Measurements from ENCODE around the gene THBS3.
"Not testable (repeated sequence)": the region's sequence is repeated elsewhere in the genome, so short reads cannot be mapped to it uniquely, and the experiment has no call there.

The THBS3 gene

DNA sequence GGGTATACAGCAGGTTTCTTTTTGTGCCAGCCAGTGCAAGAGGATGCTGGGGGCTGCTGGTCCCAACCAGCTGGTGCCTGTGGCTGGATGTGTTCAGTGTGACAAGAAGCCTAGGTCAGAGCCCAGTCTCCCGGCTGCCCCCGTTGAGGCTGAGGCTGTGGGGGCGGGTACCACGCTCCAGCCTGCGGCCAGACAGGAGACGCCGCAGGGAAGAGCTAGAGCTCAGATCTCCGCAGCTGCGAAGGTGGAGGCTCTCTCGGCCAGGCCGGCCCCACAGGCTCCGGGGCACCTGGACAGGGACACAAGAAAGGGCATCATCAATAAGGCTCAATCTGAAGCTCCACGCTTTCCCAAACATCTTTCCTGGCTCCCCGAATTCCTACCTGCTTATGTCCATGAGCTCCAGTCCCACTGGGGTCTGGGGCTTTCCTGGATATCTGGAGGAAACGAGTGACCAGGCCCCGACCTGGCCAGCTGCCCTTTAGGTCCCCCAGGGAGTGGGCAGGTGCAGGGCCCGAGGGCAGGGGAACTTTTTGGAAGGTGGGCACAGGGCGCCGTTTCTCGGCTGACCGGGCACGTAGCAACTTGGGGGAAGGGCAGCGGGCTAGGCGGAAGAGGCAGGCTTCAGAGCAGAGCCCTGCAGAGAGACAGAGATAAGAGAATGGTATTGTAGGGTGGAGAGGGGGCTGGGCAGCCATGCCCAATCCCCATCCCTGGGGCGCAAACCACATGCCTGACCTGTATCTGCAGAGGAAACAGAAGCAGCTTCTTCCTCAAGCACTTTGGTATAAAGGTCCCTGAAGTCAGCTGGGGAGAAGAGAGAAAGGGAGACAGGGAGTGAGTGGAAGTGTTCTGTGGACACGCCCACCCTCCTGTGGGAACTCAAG, 40.2 kb upstream of the THBS3 start:
- Histone ChIP-seq H3K9ac (ENCODE audit: low read depth, low read length) (no peak overlapping the region), H3K9me3 (replicated peaks; ENCODE audit: low read length) (no peaks in the 10 kb centered on the region), H3K36me3 (ENCODE audit: insufficient read depth, low read length) (peaks cover 22% of the 10 kb centered on the region), H3K4me1 (ENCODE audit: control insufficient read depth, insufficient read depth, low read length) (peaks cover 23% of the 10 kb centered on the region), H3K4me2 (ENCODE audit: low read length) (no peak overlapping the region), H3K27me3 (ENCODE audit: control insufficient read depth, insufficient read depth, low read length) (no peaks in the 10 kb centered on the region), H3K4me3 (ENCODE audit: low read length) (no peak overlapping the region)

DNA sequence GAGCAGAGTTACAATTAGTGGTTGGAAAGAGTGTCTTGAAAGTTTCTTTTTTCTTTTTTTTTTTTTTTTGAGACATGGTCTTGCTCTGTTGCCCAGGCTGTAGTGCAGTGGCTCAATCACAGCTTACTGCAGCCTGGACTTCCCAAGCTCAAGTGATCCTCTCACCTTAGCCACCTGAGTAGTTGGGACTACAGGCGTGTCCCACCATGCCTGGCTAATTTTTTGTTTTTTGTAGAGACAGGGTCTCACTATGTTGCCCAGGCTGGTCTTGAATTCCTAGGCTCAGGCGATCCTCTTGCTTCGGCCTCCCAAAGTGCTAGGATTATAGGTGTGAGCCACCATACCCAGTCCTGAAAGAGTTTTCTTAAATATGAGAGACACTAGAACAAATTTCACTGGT, 39.1 kb upstream of the THBS3 start:
- not testable (repeated sequence) for H3K9ac ChIP-seq (ENCODE audit: low read depth, low read length); H3K9me3 ChIP-seq (replicated peaks; ENCODE audit: low read length); H3K4me2 ChIP-seq (ENCODE audit: low read length); H3K4me3 ChIP-seq (ENCODE audit: low read length); H3K27me3 ChIP-seq (ENCODE audit: control insufficient read depth, insufficient read depth, low read length)
- peaks cover 26% of the 10 kb centered on the region for H3K4me1 ChIP-seq (ENCODE audit: control insufficient read depth, insufficient read depth, low read length)
- H3K36me3 ChIP-seq (ENCODE audit: insufficient read depth, low read length), result peaks cover 22% of the 10 kb centered on the region

DNA sequence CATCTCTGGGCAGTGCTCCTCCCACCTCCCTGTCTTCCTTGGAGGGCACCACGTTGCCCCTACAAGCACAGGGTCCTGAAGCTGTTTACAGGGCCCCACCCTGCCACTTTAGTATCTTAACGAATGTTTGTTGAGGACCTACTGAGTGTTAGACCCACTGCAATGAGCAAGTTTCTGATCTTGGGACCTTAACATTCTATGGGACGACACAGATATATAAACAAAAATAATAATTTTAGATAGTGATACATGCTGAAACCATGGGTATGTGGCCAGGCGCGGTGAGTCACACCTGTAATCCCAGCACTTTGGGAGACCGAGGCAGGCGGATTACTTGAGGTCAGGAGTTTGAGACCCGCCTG, 37.4 kb upstream of the THBS3 start:
- H3K9ac ChIP-seq (ENCODE audit: low read depth, low read length), result peak overlapping the region; percentile 72
- peak overlapping the region; percentile 76 for H3K4me3 ChIP-seq (ENCODE audit: low read length)
- peaks cover 23% of the 10 kb centered on the region for H3K4me1 ChIP-seq (ENCODE audit: control insufficient read depth, insufficient read depth, low read length)
- H3K4me2 ChIP-seq (ENCODE audit: low read length), result peak overlapping the region; percentile 98
- no peaks in the 10 kb centered on the region for H3K27me3 ChIP-seq (ENCODE audit: control insufficient read depth, insufficient read depth, low read length)
- H3K9me3 ChIP-seq (replicated peaks; ENCODE audit: low read length), result no peaks in the 10 kb centered on the region
- peaks cover 19% of the 10 kb centered on the region for H3K36me3 ChIP-seq (ENCODE audit: insufficient read depth, low read length)

DNA sequence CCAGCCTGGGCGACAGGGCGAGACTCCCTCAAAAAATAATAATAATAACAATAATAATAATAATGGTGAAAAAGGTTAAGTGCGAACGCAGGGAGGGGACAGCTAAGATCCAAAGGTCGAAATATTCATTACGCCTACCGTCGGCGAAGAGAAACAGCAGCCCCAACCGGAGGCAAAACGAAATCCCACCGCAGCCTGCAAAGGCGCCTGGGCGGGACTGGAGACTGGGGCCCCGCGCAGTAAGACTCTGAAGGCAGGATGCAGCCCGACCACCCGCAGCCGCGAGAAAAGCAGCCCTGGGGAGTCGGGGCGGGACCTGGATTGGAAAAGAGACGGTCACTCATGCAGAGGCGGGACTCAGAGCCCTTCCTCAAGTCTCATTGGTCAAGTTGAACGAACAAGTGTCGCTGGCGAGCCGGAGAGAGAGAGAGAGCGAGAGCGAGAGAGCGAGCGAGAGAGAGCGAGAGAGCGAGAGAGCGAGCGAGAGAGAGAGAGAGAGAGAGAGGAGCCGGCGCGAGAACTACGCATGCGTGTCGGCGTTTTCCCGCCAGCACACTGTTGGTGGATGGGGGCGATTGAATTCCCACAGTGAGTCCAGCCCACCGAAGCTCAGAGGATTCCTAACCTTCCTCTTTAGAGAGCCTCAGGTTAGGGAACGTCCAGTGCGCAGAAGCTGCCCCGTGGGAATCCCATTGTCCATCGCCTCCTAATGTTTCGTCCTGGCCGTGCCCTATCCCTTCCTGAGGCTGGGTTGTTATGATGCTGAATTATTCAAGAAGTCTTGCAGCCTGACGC, 36.9 kb upstream of the THBS3 start:
- no peaks in the 10 kb centered on the region for H3K27me3 ChIP-seq (ENCODE audit: control insufficient read depth, insufficient read depth, low read length)
- no peaks in the 10 kb centered on the region for H3K9me3 ChIP-seq (replicated peaks; ENCODE audit: low read length)
- H3K4me1 ChIP-seq (ENCODE audit: control insufficient read depth, insufficient read depth, low read length), result peaks cover 23% of the 10 kb centered on the region
- peak overlapping the region; percentile 76 for H3K4me3 ChIP-seq (ENCODE audit: low read length)
- peaks cover 19% of the 10 kb centered on the region for H3K36me3 ChIP-seq (ENCODE audit: insufficient read depth, low read length)
- peak overlapping the region; percentile 98 for H3K4me2 ChIP-seq (ENCODE audit: low read length)
- peak overlapping the region; percentile 81 for H3K9ac ChIP-seq (ENCODE audit: low read depth, low read length)

DNA sequence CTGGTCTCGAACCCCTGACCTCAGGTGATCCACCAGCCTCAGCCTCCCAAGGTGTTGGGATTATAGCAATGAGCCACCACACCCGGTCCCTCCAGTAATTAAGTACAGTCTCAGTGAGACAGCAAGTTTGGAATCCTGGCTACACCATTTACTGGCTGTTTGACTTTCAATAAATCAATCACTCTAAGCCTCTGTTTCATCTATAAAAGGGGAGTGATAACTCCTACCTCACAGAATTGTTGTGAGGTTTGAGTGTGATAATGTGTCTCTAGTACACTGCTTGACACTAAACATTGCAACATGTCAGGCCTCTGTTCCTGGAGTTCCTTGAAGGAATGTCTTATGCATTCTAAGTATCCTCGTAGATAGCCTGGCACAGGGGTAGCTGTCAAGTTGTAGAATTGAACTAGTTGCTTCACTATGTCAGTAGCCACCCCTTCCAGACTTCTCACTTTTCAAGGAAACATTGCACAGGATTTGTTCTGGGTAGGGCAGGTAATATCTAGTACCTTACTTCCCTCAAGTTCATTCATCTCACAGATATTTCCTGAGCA, 35.2 kb upstream of the THBS3 start:
- Histone ChIP-seq H3K9ac (ENCODE audit: low read depth, low read length) (peak overlapping the region; percentile 81), H3K4me1 (ENCODE audit: control insufficient read depth, insufficient read depth, low read length) (peaks cover 23% of the 10 kb centered on the region), H3K9me3 (replicated peaks; ENCODE audit: low read length) (no peaks in the 10 kb centered on the region), H3K27me3 (ENCODE audit: control insufficient read depth, insufficient read depth, low read length) (no peaks in the 10 kb centered on the region), H3K4me3 (ENCODE audit: low read length) (peak overlapping the region; percentile 76), H3K4me2 (ENCODE audit: low read length) (peak overlapping the region; percentile 98), H3K36me3 (ENCODE audit: insufficient read depth, low read length) (peaks cover 15% of the 10 kb centered on the region)

DNA sequence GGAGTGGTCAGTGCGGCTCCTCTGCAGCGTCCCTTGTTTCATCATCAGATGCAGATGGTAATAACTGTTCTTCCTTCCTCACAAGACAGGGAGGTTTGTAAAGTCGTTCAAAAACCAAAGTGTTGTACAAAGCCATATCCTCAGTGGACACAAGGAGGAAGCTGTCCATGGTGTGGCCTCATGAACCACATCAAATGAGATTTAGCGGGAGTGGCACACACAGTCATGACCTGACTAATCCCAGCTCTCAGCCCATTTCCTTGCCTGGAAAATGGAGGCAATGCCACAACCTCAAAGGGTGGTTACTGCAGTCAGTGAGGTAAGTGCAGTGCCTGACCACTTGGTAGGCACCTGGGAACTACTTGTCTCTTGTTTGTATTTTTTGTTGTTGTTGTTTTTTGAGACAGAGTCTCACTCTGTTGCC, 34.2 kb upstream of the THBS3 start:
- peaks cover 26% of the 10 kb centered on the region for H3K4me1 ChIP-seq (ENCODE audit: control insufficient read depth, insufficient read depth, low read length)
- no peaks in the 10 kb centered on the region for H3K9me3 ChIP-seq (replicated peaks; ENCODE audit: low read length)
- peaks cover 11% of the 10 kb centered on the region for H3K36me3 ChIP-seq (ENCODE audit: insufficient read depth, low read length)
- no peaks in the 10 kb centered on the region for H3K27me3 ChIP-seq (ENCODE audit: control insufficient read depth, insufficient read depth, low read length)
- H3K4me3 ChIP-seq (ENCODE audit: low read length), result no peak overlapping the region
- no peak overlapping the region for H3K9ac ChIP-seq (ENCODE audit: low read depth, low read length)
- H3K4me2 ChIP-seq (ENCODE audit: low read length), result no peak overlapping the region

DNA sequence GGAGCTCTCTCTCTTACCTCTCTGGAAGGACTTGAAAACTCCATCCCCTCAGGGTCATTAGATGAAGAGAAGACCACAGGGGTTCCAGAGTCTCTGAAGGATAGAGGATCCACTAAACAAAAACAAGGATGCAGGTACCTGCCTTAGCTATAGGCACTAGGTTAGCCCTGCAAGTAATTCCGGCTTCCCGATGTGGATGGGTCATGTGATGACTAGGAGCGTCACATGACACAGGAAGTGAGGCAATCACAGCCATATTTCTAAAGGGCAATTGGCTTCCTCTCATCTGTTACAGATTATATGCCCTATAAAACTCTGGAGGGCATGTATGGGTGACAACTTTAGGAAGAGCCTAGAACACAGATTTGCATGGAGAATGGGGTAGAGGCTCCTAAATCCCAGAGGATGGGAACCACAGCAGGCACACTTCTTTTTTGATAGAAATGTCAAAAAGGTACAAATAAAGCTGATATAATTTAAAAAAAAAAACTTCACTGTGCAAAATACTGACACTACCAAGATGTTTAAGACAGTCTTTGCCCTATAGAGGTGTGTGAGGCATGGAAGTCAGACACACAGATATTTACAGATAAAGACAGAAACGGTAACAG, 33.5 kb upstream of the THBS3 start:
- peak overlapping the region; percentile 70 for H3K4me3 ChIP-seq (ENCODE audit: low read length)
- H3K36me3 ChIP-seq (ENCODE audit: insufficient read depth, low read length), result peaks cover 15% of the 10 kb centered on the region
- H3K4me2 ChIP-seq (ENCODE audit: low read length), result peak overlapping the region; percentile 76
- H3K9me3 ChIP-seq (replicated peaks; ENCODE audit: low read length), result no peaks in the 10 kb centered on the region
- peaks cover 32% of the 10 kb centered on the region for H3K4me1 ChIP-seq (ENCODE audit: control insufficient read depth, insufficient read depth, low read length)
- H3K27me3 ChIP-seq (ENCODE audit: control insufficient read depth, insufficient read depth, low read length), result no peaks in the 10 kb centered on the region
- H3K9ac ChIP-seq (ENCODE audit: low read depth, low read length), result peak overlapping the region; percentile 61

DNA sequence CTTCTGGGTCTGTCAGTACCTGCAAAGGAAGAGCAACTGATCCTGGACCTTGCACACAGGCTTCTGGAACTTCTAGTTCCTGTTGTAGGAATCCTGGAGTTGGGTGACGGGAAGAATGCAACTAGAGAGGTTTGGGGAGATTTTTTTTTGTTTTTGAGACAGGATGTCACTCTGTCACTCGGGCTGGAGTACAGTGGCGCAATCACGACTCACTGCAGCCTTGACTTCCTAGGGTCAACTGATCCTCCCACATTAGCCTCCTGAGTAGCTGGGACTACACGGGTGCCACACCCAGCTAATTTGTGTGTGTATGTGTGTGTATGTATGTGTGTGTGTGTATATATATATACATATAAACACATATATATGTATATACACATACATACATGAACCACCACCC, 28.8 kb upstream of the THBS3 start:
- H3K27me3 ChIP-seq (ENCODE audit: control insufficient read depth, insufficient read depth, low read length), result no peaks in the 10 kb centered on the region
- H3K4me3 ChIP-seq (ENCODE audit: low read length), result no peak overlapping the region
- H3K4me2 ChIP-seq (ENCODE audit: low read length), result no peak overlapping the region
- peaks cover 12% of the 10 kb centered on the region for H3K4me1 ChIP-seq (ENCODE audit: control insufficient read depth, insufficient read depth, low read length)
- H3K9me3 ChIP-seq (replicated peaks; ENCODE audit: low read length), result no peaks in the 10 kb centered on the region
- peaks cover 19% of the 10 kb centered on the region for H3K36me3 ChIP-seq (ENCODE audit: insufficient read depth, low read length)
- no peak overlapping the region for H3K9ac ChIP-seq (ENCODE audit: low read depth, low read length)

DNA sequence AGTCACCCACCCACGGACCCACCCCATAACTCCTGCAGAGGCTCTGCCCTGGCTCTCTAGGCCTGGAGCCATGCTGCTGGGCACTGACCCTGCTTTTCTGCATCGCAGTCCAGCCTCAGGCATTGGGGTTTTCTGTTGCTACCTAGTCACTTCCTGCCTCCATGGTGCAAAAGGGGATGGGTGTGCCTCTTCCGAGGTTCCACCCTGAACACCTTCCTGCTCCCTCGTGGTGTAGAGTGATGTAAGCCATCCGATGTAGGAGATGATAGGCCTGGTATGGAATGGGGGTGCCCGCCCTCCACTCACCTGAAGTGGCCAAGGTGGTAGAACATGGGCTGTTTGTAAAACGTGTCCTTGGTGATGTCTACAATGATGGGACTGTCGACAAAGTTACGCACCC, 27.7 kb upstream of the THBS3 start:
- not testable (repeated sequence) for H3K9ac ChIP-seq (ENCODE audit: low read depth, low read length); H3K9me3 ChIP-seq (replicated peaks; ENCODE audit: low read length); H3K4me1 ChIP-seq (ENCODE audit: control insufficient read depth, insufficient read depth, low read length); H3K4me2 ChIP-seq (ENCODE audit: low read length); H3K4me3 ChIP-seq (ENCODE audit: low read length); H3K27me3 ChIP-seq (ENCODE audit: control insufficient read depth, insufficient read depth, low read length)
- H3K36me3 ChIP-seq (ENCODE audit: insufficient read depth, low read length), result peaks cover 19% of the 10 kb centered on the region

DNA sequence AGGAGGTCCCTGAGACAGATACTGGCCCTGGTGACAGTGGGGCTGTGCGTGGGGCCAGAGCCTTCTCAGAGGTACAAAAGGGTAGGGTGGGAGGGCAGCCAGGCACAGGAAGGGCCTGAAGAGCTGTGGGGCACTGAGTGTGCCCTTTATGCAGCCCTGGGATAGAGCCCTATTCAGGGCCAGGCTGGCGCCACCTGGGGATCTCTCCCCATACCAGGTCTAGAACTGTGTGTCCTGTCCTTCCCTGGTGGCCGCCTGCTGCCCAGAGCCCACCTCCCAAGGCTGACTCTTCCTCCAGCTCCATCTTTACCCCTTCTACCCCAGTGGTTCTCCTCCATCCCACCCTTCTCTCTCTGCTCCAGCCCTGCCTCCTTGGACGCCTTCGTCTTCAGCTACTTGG, 25.8 kb upstream of the THBS3 start:
- peaks cover 16% of the 10 kb centered on the region for H3K36me3 ChIP-seq (ENCODE audit: insufficient read depth, low read length)
- H3K4me1 ChIP-seq (ENCODE audit: control insufficient read depth, insufficient read depth, low read length); H3K4me3 ChIP-seq (ENCODE audit: low read length); H3K27me3 ChIP-seq (ENCODE audit: control insufficient read depth, insufficient read depth, low read length); H3K9ac ChIP-seq (ENCODE audit: low read depth, low read length); H3K9me3 ChIP-seq (replicated peaks; ENCODE audit: low read length); H3K4me2 ChIP-seq (ENCODE audit: low read length): not testable (repeated sequence)

Measured in skeletal muscle satellite cell (primary cell).